SK-N-MC (cell line): ENCODE data around the gene FCRL1.

Experiments used
- EZH2 ChIP-seq: fragments of 200-600 bp; sonication (generic); IDR thresholded peaks from one replicate; pipeline ENCODE4 v1.6.1; 2017; ENCODE audit warnings: antibody characterized with exemption
- POLR2AphosphoS5 ChIP-seq: IDR thresholded peaks from 2 replicates; pipeline ENCODE4 v1.6.1; 2012; ENCODE audit warnings: mild to moderate bottlenecking, low read depth, low read length, borderline replicate concordance

DNA sequence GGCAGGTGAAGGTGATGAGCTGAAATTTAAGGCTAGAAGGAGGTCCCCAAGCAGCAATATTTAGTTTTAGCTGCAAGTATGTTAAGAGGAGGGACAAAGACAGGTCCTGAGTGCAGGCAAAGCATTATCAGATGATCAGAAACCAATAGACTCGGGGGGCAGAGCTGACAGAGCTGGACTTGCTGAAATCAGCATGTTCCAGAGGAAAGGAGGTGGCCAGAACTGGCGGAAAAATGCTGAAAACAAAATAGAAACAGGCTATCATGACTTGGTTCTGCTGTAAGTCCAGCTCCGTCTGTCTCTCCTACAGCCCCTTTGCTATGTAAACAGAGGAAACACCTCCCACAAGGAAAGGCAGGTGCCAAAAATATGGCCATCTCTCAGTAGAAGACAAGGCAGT, 21.8 kb upstream of the FCRL1 start, which contains the start of gene CD5L:
- TF ChIP-seq POLR2AphosphoS5 (no peak), EZH2 (no peak)
